Type B pancreatic cell (in vitro differentiated cells): ENCODE results near the gene GCNA. TPM values are rescaled to one million over a fixed set of nuclear protein-coding genes. Genes with fewer than 3 reads are reported as not detected.

ENCODE experiments used
- DNase-seq: peaks from one replicate; pipeline ENCODE4 v3.0.0; 2021; ENCODE audit warnings: mixed read lengths; ENCODE audit not compliant: unreplicated experiment; ENCODE audit errors: extremely low spot score
- H3K27ac Mint-ChIP-seq: 2 replicates; pipeline ENCODE4 v1.8.0; 2021; ENCODE audit warnings: mild to moderate bottlenecking, mixed read lengths
- H3K27me3 Mint-ChIP-seq: 2 replicates; pipeline ENCODE4 v1.8.0; 2021; ENCODE audit warnings: mixed read lengths
- H3K36me3 Mint-ChIP-seq: 2 replicates; pipeline ENCODE4 v1.8.0; 2021; ENCODE audit warnings: mixed read lengths
- H3K4me1 Mint-ChIP-seq: one replicate; pipeline ENCODE4 v1.8.0; 2021; ENCODE audit warnings: mixed read lengths; ENCODE audit not compliant: unreplicated experiment
- H3K4me3 Mint-ChIP-seq: 2 replicates; pipeline ENCODE4 v1.8.0; 2021; ENCODE audit warnings: mild to moderate bottlenecking, mixed read lengths
- H3K9me3 Mint-ChIP-seq: 2 replicates; pipeline ENCODE4 v1.8.0; 2021; ENCODE audit warnings: mixed read lengths
- CTCF ChIP-seq: fragments of 200-600 bp; sonication (generic); conservative IDR thresholded peaks from 2 replicates; pipeline ENCODE4 v1.5.0; 2021; ENCODE audit warnings: antibody characterized with exemption, mild to moderate bottlenecking
- total RNA-seq: library from RNA; stranded (reverse); gene quantifications from 2 replicates; pipeline ENCODE4 v1.2.1, GENCODE V29; 2021; ENCODE audit warnings: low replicate concordance

The GCNA gene
- total RNA-seq, 1 donor from 2014 or later, result 2.1 TPM

DNA sequence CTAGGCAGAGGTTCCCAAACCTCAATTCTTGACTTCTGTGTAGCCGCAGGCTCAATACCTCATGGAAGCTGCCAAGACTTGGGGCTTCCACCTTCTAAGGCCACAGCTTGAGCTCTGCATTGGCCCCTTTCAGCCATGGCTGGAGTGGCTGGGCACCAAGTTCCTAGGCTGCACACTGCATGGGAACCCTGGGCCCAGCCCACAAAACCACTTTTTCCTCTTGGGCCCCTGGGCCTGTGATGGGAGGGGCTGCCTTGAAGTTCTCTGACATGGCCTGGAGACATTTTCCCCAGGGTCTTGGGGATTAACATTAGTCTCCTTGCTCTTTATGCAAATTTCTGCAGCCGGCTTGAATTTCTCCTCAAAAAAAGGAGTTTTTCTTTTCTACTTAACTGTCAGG lies 75.1 kb downstream of the GCNA start:
- H3K36me3 Mint-ChIP-seq, result no peaks in the 10 kb centered on the region
- no peaks in the 10 kb centered on the region for H3K9me3 Mint-ChIP-seq

DNA sequence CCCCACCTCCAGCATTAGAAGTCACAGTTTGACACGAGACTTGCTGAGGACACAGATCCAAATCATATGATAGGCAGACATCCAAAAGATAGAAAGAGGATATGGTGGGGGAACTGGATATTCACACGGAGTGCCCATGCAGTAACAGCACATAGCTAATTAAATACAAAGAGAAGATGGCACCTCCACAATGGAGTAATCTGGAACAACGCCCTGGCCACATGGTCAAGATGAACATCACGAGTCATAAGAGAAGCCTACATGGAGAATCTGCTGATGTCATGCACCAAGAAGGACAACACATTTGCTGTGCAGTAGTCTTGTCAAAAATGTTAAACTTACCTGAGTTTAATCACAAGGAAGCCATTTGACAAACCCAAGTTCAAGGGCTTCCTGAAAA lies 79.0 kb downstream of the GCNA start:
- no peaks in the 10 kb centered on the region for H3K9me3 Mint-ChIP-seq
- H3K4me1 Mint-ChIP-seq, result no peaks in the 10 kb centered on the region
- no peaks in the 10 kb centered on the region for H3K27me3 Mint-ChIP-seq
- TF ChIP-seq CTCF, result no peak
- no peaks in the 10 kb centered on the region for H3K36me3 Mint-ChIP-seq
- H3K27ac Mint-ChIP-seq, result no peak overlapping the region
- no peak for DNase-seq
- H3K4me3 Mint-ChIP-seq, result no peak overlapping the region

More for the DNA sequence above, 75.1 kb downstream of the GCNA start:
- Mint-ChIP-seq H3K27me3 (no peaks in the 10 kb centered on the region), H3K4me1 (no peaks in the 10 kb centered on the region), H3K27ac (no peak overlapping the region), H3K4me3 (no peak overlapping the region)
- no peak for DNase-seq
- TF ChIP-seq CTCF, result no peak

DNA sequence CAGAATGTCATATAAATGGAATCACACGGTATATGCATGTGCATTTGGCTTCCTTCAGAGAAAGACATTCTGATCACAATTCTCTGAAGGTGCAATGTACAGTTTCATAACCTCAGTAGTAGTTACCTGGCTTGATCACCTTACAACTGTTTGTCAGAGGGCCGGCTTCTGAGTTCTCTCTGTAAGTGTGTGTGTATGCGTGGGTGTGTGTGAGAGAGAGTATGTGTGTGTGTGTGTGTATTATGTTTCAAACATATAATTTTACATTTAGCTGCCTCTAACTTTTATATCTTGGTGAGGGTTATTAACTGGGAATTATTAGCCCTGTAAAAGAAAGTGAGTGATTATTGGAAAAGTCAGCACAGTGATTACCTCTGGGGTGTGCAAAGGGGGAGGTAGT lies 81.1 kb downstream of the GCNA start:
- H3K4me1 Mint-ChIP-seq, result no peaks in the 10 kb centered on the region
- DNase-seq, result no peak
- no peaks in the 10 kb centered on the region for H3K9me3 Mint-ChIP-seq
- no peak for TF ChIP-seq CTCF
- no peaks in the 10 kb centered on the region for H3K27me3 Mint-ChIP-seq
- H3K4me3 Mint-ChIP-seq, result no peak overlapping the region
- no peaks in the 10 kb centered on the region for H3K36me3 Mint-ChIP-seq
- H3K27ac Mint-ChIP-seq, result no peak overlapping the region

GRCh38 chrX:71659959-71660358 lies 81.7 kb downstream of the GCNA start:
- TF ChIP-seq CTCF, result no peak
- H3K4me3 Mint-ChIP-seq, result no peak overlapping the region
- no peak for DNase-seq
- H3K9me3 Mint-ChIP-seq, result no peaks in the 10 kb centered on the region
- H3K4me1 Mint-ChIP-seq, result no peaks in the 10 kb centered on the region
- H3K27me3 Mint-ChIP-seq, result no peaks in the 10 kb centered on the region
- no peak overlapping the region for H3K27ac Mint-ChIP-seq
- no peaks in the 10 kb centered on the region for H3K36me3 Mint-ChIP-seq

DNA sequence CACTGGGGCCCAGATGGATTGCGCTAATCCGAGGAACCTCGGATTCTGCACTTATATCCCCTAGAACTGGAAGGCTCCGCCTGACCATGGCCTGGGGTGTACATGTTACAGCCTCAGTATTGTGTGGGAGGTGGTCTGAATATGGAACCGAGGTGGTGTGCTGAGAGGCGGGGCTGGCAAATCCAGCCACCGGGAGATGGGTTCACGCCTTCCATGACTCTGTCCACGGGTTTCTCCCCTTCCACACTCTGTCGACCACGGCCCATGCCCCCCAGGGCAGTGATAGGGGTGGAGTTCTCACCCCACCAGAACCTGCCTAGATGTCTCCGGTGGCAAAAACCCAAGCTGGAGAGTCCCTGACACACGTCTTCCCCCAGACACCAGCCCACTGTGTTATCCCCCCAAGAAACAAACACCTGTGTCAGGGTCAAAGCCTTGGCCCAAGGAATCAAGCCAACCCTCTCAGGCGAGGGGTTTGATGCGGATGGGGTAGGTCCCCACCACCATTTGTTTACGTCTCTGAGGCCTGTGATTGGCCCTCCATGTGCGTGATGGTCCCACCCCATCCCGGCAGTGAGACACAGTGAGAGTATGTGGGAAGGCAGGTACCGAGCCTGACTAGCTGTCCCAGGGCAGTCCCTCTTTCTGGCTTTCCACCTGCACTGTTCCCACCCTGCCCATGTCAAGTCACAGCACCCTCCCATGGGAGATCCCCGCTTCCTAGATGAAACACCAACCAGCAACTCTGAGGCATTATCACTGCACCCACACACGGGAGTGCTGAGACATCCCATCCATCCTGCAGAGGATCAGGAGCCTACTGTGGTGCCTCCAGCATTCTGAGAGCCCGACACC lies 82.6 kb downstream of the GCNA start:
- no peaks in the 10 kb centered on the region for H3K9me3 Mint-ChIP-seq
- H3K27ac Mint-ChIP-seq, result no peak overlapping the region
- no peaks in the 10 kb centered on the region for H3K4me1 Mint-ChIP-seq
- no peak for TF ChIP-seq CTCF
- DNase-seq, result no peak
- no peaks in the 10 kb centered on the region for H3K36me3 Mint-ChIP-seq
- H3K4me3 Mint-ChIP-seq, result no peak overlapping the region
- H3K27me3 Mint-ChIP-seq, result no peaks in the 10 kb centered on the region
